Measurements from ENCODE around the gene GRIK1. TPM values are rescaled to one million over a fixed set of nuclear protein-coding genes. Genes with fewer than 3 reads are reported as not detected.

Gene GRIK1
- total RNA-seq, 1 experiment from 2014 or later: not detected

- no peak for DNase-seq (ENCODE audit: low spot score)
Observed at GRCh38 chr21:29671728-29672127, 268.1 kb downstream of the GRIK1 start.

- no peak for DNase-seq (ENCODE audit: low spot score)
Observed at GRCh38 chr21:29670228-29670627, 269.6 kb downstream of the GRIK1 start.

GRCh38 chr21:29669416-29669815 lies 270.4 kb downstream of the GRIK1 start:
- no peak for DNase-seq (ENCODE audit: low spot score)

- no peak for DNase-seq (ENCODE audit: low spot score)
Observed at GRCh38 chr21:29667651-29668050, 272.1 kb downstream of the GRIK1 start.

GRCh38 chr21:29664615-29665014 lies 275.2 kb downstream of the GRIK1 start:
- no peak for DNase-seq (ENCODE audit: low spot score)

- no peak for DNase-seq (ENCODE audit: low spot score)
Observed at GRCh38 chr21:29661672-29662442, 277.9 kb downstream of the GRIK1 start.

GRCh38 chr21:29660047-29660720 lies 279.6 kb downstream of the GRIK1 start:
- DNase-seq (ENCODE audit: low spot score): no peak

GRCh38 chr21:29658934-29659203 lies 280.9 kb downstream of the GRIK1 start:
- no peak for DNase-seq (ENCODE audit: low spot score)

GRCh38 chr21:29658177-29658933 lies 281.4 kb downstream of the GRIK1 start:
- DNase-seq (ENCODE audit: low spot score): no peak

- no peak for DNase-seq (ENCODE audit: low spot score)
Observed at GRCh38 chr21:29657240-29657989, 282.4 kb downstream of the GRIK1 start.

- DNase-seq (ENCODE audit: low spot score): peak; percentile 91
Observed at GRCh38 chr21:29656504-29657239, 283.1 kb downstream of the GRIK1 start.

GRCh38 chr21:29655577-29655976 lies 284.2 kb downstream of the GRIK1 start:
- no peak for DNase-seq (ENCODE audit: low spot score)

- DNase-seq (ENCODE audit: low spot score): no peak
Observed at GRCh38 chr21:29654855-29655254, 284.9 kb downstream of the GRIK1 start.

- DNase-seq (ENCODE audit: low spot score): no peak
Observed at GRCh38 chr21:29654203-29654602, 285.6 kb downstream of the GRIK1 start.

GRCh38 chr21:29650523-29651022 lies 289.2 kb downstream of the GRIK1 start:
- DNase-seq (ENCODE audit: low spot score): no peak

GRCh38 chr21:29649406-29649814 lies 290.4 kb downstream of the GRIK1 start:
- no peak for DNase-seq (ENCODE audit: low spot score)

- no peak for DNase-seq (ENCODE audit: low spot score)
Observed at GRCh38 chr21:29648710-29649240, 291.0 kb downstream of the GRIK1 start.

- DNase-seq (ENCODE audit: low spot score): peak; percentile 17
Observed at GRCh38 chr21:29647353-29647781, 292.4 kb downstream of the GRIK1 start.

GRCh38 chr21:29645666-29646553 lies 293.9 kb downstream of the GRIK1 start:
- DNase-seq (ENCODE audit: low spot score): no peak

- no peak for DNase-seq (ENCODE audit: low spot score)
Observed at GRCh38 chr21:29643289-29643688, 296.5 kb downstream of the GRIK1 start.
